WTC11 (cell line): ENCODE measurements around the gene DPP10.

Experiments
- CBFB ChIP-seq: sonication (generic); formaldehyde crosslinking; IDR thresholded peaks from 2 replicates; pipeline ENCODE4 v1.8.1; 2022; ENCODE audit warnings: mild to moderate bottlenecking, low read depth, missing genetic modification reagents
- CREB1 ChIP-seq: sonication (generic); formaldehyde crosslinking; IDR thresholded peaks from 2 replicates; pipeline ENCODE4 v1.8.0; 2023; ENCODE audit warnings: mild to moderate bottlenecking, missing genetic modification reagents
- CTCF ChIP-seq: fragments of 200-600 bp; IDR thresholded peaks from 2 replicates; pipeline ENCODE4 v1.8.0; 2022; ENCODE audit warnings: antibody characterized with exemption
- FOXJ3 ChIP-seq: sonication (generic); formaldehyde crosslinking; IDR thresholded peaks from 2 replicates; pipeline ENCODE4 v1.9.0; 2021; ENCODE audit warnings: missing genetic modification reagents, mild to moderate bottlenecking, borderline replicate concordance
- FOXK1 ChIP-seq: sonication (generic); formaldehyde crosslinking; IDR thresholded peaks from 2 replicates; pipeline ENCODE4 v1.8.0; 2022; ENCODE audit warnings: mild to moderate bottlenecking, moderate library complexity, missing genetic modification reagents
- JUN ChIP-seq: sonication (generic); formaldehyde crosslinking; IDR thresholded peaks from 2 replicates; pipeline ENCODE4 v1.8.0; 2023; ENCODE audit warnings: mild to moderate bottlenecking, missing genetic modification reagents
- MAX ChIP-seq: sonication (generic); formaldehyde crosslinking; IDR thresholded peaks from 2 replicates; pipeline ENCODE4 v1.8.0; 2022; ENCODE audit warnings: mild to moderate bottlenecking, missing genetic modification reagents
- SMAD4 ChIP-seq: sonication (generic); formaldehyde crosslinking; IDR thresholded peaks from 2 replicates; pipeline ENCODE4 v1.8.0; 2022; ENCODE audit warnings: mild to moderate bottlenecking, missing genetic modification reagents
- USF2 ChIP-seq: sonication (generic); formaldehyde crosslinking; IDR thresholded peaks from 2 replicates; pipeline ENCODE4 v1.8.1; 2023; ENCODE audit warnings: mild to moderate bottlenecking, missing genetic modification reagents, moderate library complexity
- ZNF232 ChIP-seq: sonication (generic); formaldehyde crosslinking; IDR thresholded peaks from 2 replicates; pipeline ENCODE4 v1.8.0; 2022; ENCODE audit warnings: mild to moderate bottlenecking, missing genetic modification reagents

- no peak for TF ChIP-seq CTCF
- no peak for TF ChIP-seq USF2 (CRISPR knock-in tag)
- TF ChIP-seq ZNF232 (CRISPR knock-in tag): no peak
- no peak for TF ChIP-seq CREB1 (CRISPR knock-in tag)
- TF ChIP-seq FOXJ3 (CRISPR knock-in tag): no peak
- no peak for TF ChIP-seq JUN
- no peak for TF ChIP-seq CBFB (CRISPR knock-in tag)
- no peak for TF ChIP-seq MAX
- TF ChIP-seq SMAD4 (CRISPR knock-in tag): no peak
- TF ChIP-seq FOXK1 (CRISPR knock-in tag): no peak
Observed at GRCh38 chr2:114614592-114614991, 172.2 kb downstream of the DPP10 start.
